GM13976 (cell line): ENCODE data around the gene SHCBP1L.

Source experiments
- DNase-seq: peaks from one replicate; pipeline ENCODE4 v3.0.0; 2012; ENCODE audit warnings: low spot score
- CTCF ChIP-seq: IDR thresholded peaks from 2 replicates; pipeline ENCODE4 v1.5.1; 2012; ENCODE audit warnings: borderline replicate concordance, mild to moderate bottlenecking; ENCODE audit not compliant: insufficient read depth; ENCODE audit errors: extremely low read depth, missing control alignments, control extremely low read depth
- in situ Hi-C: fragments of 300-500 bp; cut with MboI; formaldehyde crosslinking; loops from one replicate; pipeline ENCODE4 v1.12.0; 2022; ENCODE audit warnings: low sequenced_read_pairs, mixed read lengths, inconsistent platforms; ENCODE audit not compliant: unreplicated experiment

SHCBP1L gene

DNA sequence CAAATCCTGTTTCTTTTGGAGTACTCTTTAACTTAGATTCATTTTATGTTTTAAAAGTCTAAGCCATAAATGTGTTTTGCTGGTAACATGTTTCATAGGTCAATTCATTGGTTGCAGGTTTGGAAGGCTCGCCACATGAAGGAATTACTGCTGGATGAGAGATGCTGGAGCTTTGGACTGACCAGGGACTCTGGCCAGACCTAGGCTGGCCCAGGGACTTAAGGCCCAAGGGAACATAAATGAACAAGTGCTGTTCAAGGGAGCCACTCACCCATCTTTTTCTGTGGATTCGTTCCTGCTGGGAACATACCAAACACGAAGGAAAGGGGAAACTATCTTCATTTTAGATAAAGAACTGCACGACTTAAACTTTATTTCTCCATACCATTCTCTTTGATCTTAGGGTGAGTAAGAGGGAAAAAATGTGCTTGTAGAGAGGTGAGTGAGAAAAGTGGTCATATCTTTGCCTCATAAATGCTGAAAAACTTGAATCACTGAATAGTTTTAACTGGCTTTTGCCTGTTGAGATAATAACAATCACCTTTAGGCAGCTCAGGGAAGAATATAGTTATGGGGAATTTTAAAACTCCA is 15.3 kb upstream of the SHCBP1L start:
- in situ Hi-C loops, result loop anchor here (25.0 kb wide), 1 partner anchor 269 kb away; no protein-coding TSS in a partner anchor
- DNase-seq, result no peak
- TF ChIP-seq CTCF, result no peak

GRCh38 chr1:182965861-182966260 is 12.9 kb upstream of the SHCBP1L start:
- no peak for DNase-seq
- TF ChIP-seq CTCF, result no peak
- in situ Hi-C loops, result loop anchor here (25.0 kb wide), 1 partner anchor 271 kb away; no protein-coding TSS in a partner anchor

GRCh38 chr1:182965096-182965495 is 12.1 kb upstream of the SHCBP1L start:
- DNase-seq, result no peak
- no peak for TF ChIP-seq CTCF
- in situ Hi-C loops, result loop anchor here (25.0 kb wide), 1 partner anchor 272 kb away; no protein-coding TSS in a partner anchor

GRCh38 chr1:182962554-182963115 is 9.7 kb upstream of the SHCBP1L start:
- in situ Hi-C loops, result loop anchor here (25.0 kb wide), 1 partner anchor 275 kb away; no protein-coding TSS in a partner anchor
- TF ChIP-seq CTCF, result peak; percentile 47
- peak; percentile 85 for DNase-seq

DNA sequence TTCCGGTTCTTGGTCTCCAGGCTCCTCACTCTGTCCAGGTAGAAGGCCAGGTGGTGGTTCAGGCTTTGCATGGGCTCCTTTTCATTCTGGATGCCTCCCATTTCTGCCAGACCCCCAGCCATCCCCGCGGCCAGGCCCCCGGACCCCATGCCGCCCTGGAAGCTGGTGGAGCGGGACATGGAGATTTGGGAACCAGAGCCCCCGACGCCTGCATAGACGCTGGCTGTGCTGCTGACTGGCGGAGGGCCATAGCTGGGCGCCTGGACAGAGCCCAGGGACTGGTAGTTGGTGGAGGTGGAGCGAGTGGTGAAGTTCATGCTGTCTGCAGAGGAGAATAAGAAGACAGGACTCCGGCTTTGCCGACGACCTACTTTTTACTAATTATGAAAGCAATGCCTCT is 7.1 kb upstream of the SHCBP1L start:
- DNase-seq, result no peak
- in situ Hi-C loops, result loop anchor here (25.0 kb wide), 1 partner anchor 277 kb away; no protein-coding TSS in a partner anchor
- no peak for TF ChIP-seq CTCF

DNA sequence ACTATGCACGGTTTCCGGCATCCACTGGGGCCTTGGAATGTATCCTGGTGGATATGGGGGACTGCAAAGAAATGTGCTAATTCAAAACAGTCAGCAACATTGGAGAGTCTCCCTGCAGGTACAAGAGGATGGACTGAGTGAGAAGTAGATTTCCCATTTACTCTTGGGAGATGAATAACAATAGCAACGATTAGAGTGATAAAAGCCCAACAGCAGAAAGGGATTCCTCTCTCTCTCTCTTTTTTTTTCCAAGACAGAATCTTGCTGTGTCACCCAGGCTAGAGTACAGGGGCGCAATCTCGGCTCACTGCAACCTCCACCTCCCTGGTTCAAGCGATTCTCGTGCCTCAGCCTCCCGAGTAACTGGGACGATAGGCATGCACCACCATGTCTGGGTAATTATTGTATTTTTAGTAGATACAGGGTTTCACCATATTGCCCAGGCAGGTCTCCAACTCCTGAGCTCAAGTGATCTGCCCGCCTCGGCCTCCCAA is 5.0 kb upstream of the SHCBP1L start:
- DNase-seq, result no peak
- TF ChIP-seq CTCF, result no peak
- in situ Hi-C loops, result loop anchor here (25.0 kb wide), 1 partner anchor 279 kb away; no protein-coding TSS in a partner anchor
